IMR-90 (cell line): ENCODE results near the gene PSMB11. TPM values are rescaled to one million over a fixed set of nuclear protein-coding genes. Genes with fewer than 3 reads are reported as not detected.

Source experiments
- ATAC-seq: fragments of 200-7000 bp; cut with Tn5 transposase; 2 replicates; pipeline ENCODE4 v1.9.1; 2020; ENCODE audit warnings: low read depth, mild to moderate bottlenecking, moderate library complexity
- BruUV-seq: library from RNA; stranded (reverse); fragments of 400-500 nt; replicated peaks from 2 replicates; lab custom pipeline; 2021; lab: Mats Ljungman, UMichigan
- CTCF ChIA-PET: fragments of 300-600 bp; formaldehyde crosslinking; extraction: SDS; loops from one replicate; lab custom pipeline; 2021; ENCODE audit warnings: antibody characterized with exemption; lab: Yijun Ruan, JAX
- POLR2A ChIA-PET: fragments of 300-600 bp; sonication (Branson Sonifier 250); formaldehyde crosslinking; loops from one replicate; lab custom pipeline; 2022; ENCODE audit warnings: antibody characterized with exemption; ENCODE audit not compliant: unreplicated experiment; lab: Charles Lee
- DNase-seq: peaks from one replicate; pipeline ENCODE4 v3.0.0; 2013
- H2AFZ ChIP-seq: replicated peaks from 2 replicates; pipeline ENCODE3; 2013; ENCODE audit warnings: low read length, mild to moderate bottlenecking; ENCODE audit not compliant: poor library complexity
- H2AK5ac ChIP-seq: 2 replicates; pipeline ENCODE4 v1.6.1; 2013; ENCODE audit warnings: low read depth, low read length, inconsistent platforms
- H2AK9ac ChIP-seq: replicated peaks from 2 replicates; pipeline ENCODE3; 2013; ENCODE audit warnings: mild to moderate bottlenecking, low read depth, low read length, moderate library complexity; ENCODE audit not compliant: poor library complexity
- H2BK120ac ChIP-seq: 2 replicates; pipeline ENCODE4 v1.6.1; 2013; ENCODE audit warnings: low read depth, low read length, inconsistent platforms
- H2BK15ac ChIP-seq: 3 replicates; pipeline ENCODE4 v1.6.1; 2013; ENCODE audit warnings: low read depth, low read length, inconsistent platforms
- H2BK20ac ChIP-seq: 2 replicates; pipeline ENCODE4 v1.6.1; 2013; ENCODE audit warnings: low read depth, mild to moderate bottlenecking, inconsistent platforms, low read length, moderate library complexity
- H2BK5ac ChIP-seq: 2 replicates; pipeline ENCODE4 v1.6.1; 2013; ENCODE audit warnings: mild to moderate bottlenecking, low read depth, low read length, inconsistent platforms; ENCODE audit not compliant: poor library complexity, severe bottlenecking
- H3K14ac ChIP-seq: replicated peaks from 2 replicates; pipeline ENCODE4 v1.6.1; 2013; ENCODE audit warnings: low read depth, low read length, inconsistent platforms
- H3K18ac ChIP-seq: 2 replicates; pipeline ENCODE4 v1.6.1; 2013; ENCODE audit warnings: low read depth, low read length, control low read depth
- H3K23ac ChIP-seq: 2 replicates; pipeline ENCODE4 v1.6.1; 2013; ENCODE audit warnings: low read depth, low read length, inconsistent platforms
- H3K27ac ChIP-seq: 2 replicates; pipeline ENCODE4 v1.5.1; 2013; ENCODE audit warnings: mild to moderate bottlenecking, control low read depth, low read length; ENCODE audit not compliant: insufficient read depth
- H3K27me3 ChIP-seq: 2 replicates; pipeline ENCODE4 v1.6.1; 2013; ENCODE audit warnings: low read length; ENCODE audit not compliant: control insufficient read depth, insufficient read depth
- H3K36me3 ChIP-seq: 2 replicates; pipeline ENCODE4 v1.6.1; 2013; ENCODE audit warnings: low read length, mixed read lengths; ENCODE audit not compliant: control insufficient read depth, insufficient read depth
- H3K4ac ChIP-seq: 2 replicates; pipeline ENCODE4 v1.6.1; 2013; ENCODE audit warnings: low read depth, low read length, inconsistent platforms
- H3K4me1 ChIP-seq: 2 replicates; pipeline ENCODE4 v1.6.1; 2013; ENCODE audit warnings: low read length, mixed read lengths; ENCODE audit not compliant: control insufficient read depth, insufficient read depth
- H3K4me2 ChIP-seq: 2 replicates; pipeline ENCODE4 v1.6.1; 2013; ENCODE audit warnings: low read depth, mild to moderate bottlenecking, control low read depth, low read length, moderate library complexity
- H3K4me3 ChIP-seq: 2 replicates; pipeline ENCODE4 v1.5.1; 2013; ENCODE audit warnings: low read depth, mild to moderate bottlenecking, control low read depth, low read length, moderate library complexity; ENCODE audit not compliant: insufficient read depth
- H3K56ac ChIP-seq: 2 replicates; pipeline ENCODE4 v1.6.1; 2013; ENCODE audit warnings: low read length, inconsistent platforms; ENCODE audit not compliant: insufficient read depth; ENCODE audit errors: extremely low read depth
- H3K79me1 ChIP-seq, 2 experiments: 2 replicates each; pipeline ENCODE4 v1.6.1; 2013; ENCODE audit warnings: low read length in 2 of 2, inconsistent platforms in 1 of 2, low read depth in 1 of 2
- H3K9ac ChIP-seq: 2 replicates; pipeline ENCODE4 v1.6.1; 2013; ENCODE audit warnings: low read depth, low read length, control low read depth
- H3K9me1 ChIP-seq: 2 replicates; pipeline ENCODE4 v1.6.1; 2013; ENCODE audit warnings: low read length, inconsistent platforms; ENCODE audit not compliant: insufficient read depth
- H3K9me3 ChIP-seq: 2 replicates; pipeline ENCODE4 v1.6.1; 2013; ENCODE audit warnings: low read length; ENCODE audit not compliant: control insufficient read depth, insufficient read depth
- H4K20me1 ChIP-seq: 2 replicates; pipeline ENCODE4 v1.6.1; 2013; ENCODE audit warnings: low read length, inconsistent platforms; ENCODE audit not compliant: insufficient read depth
- H4K5ac ChIP-seq: 2 replicates; pipeline ENCODE4 v1.6.1; 2013; ENCODE audit warnings: mild to moderate bottlenecking, low read depth, low read length, control low read depth
- H4K8ac ChIP-seq, 2 experiments: 2 replicates each; pipeline ENCODE4 v1.6.1; 2013; ENCODE audit warnings: low read depth in 2 of 2, low read length in 2 of 2, control low read depth in 1 of 2, inconsistent platforms in 1 of 2
- H4K91ac ChIP-seq: 2 replicates; pipeline ENCODE4 v1.6.1; 2013; ENCODE audit warnings: low read depth, low read length, inconsistent platforms; ENCODE audit not compliant: insufficient read depth
- CHD1 ChIP-seq: IDR thresholded peaks from 2 replicates; pipeline ENCODE4 v1.6.1; 2012; ENCODE audit warnings: low read depth, low read length, improper control_type of control experiment
- MAZ ChIP-seq: IDR thresholded peaks from 2 replicates; pipeline ENCODE4 v1.6.1; 2012; ENCODE audit warnings: low read depth, mild to moderate bottlenecking, low read length, improper control_type of control experiment, moderate library complexity, borderline replicate concordance
- MXI1 ChIP-seq: IDR thresholded peaks from 2 replicates; pipeline ENCODE4 v1.6.1; 2012; ENCODE audit warnings: low read depth, mild to moderate bottlenecking, low read length, moderate library complexity, borderline replicate concordance
- NFE2L2 ChIP-seq: fragments of 150-350 bp; IDR thresholded peaks from 2 replicates; pipeline ENCODE4 v1.6.1; 2016; ENCODE audit warnings: low read depth, mild to moderate bottlenecking, low read length
- POLR2A ChIP-seq: IDR thresholded peaks from 2 replicates; pipeline ENCODE4 v1.6.1; 2012; ENCODE audit warnings: mild to moderate bottlenecking, low read depth, low read length
- SMC3 ChIP-seq: fragments of 150-350 bp; IDR thresholded peaks from 2 replicates; pipeline ENCODE4 v1.6.1; 2016; ENCODE audit warnings: low read depth, mild to moderate bottlenecking, antibody characterized with exemption, low read length, moderate library complexity
- WGBS, 2 experiments: methylation state at CpG; one replicate each; pipeline versions ENCODE4 v1.1.5 to v1.1.7; 2013; ENCODE audit warnings: missing lambda C conversion rate in 2 of 2; ENCODE audit not compliant: insufficient read length in 1 of 2; ENCODE audit errors: extremely low coverage in 2 of 2; 5-methylcytosine and 5-hydroxymethylcytosine counted together
- dilution Hi-C: fragments of 300-500 bp; cut with HindIII; formaldehyde crosslinking; loops from one replicate; pipeline ENCODE4 v1.14.3; 2018; ENCODE audit warnings: low sequenced_read_pairs; ENCODE audit not compliant: unreplicated experiment
- in situ Hi-C: fragments of 300-500 bp; cut with MboI; formaldehyde crosslinking; loops from 3 replicates; pipeline ENCODE4 v1.14.3; 2019; ENCODE audit warnings: low sequenced_read_pairs, inconsistent platforms, mixed read lengths
- intact Hi-C: fragments of 100-400 bp; cut with micrococcal nuclease; formaldehyde crosslinking; loops from 2 replicates; pipeline ENCODE4 v1.10.0; 2022
- polyA plus RNA-seq, 3 experiments: library from polyadenylated mRNA; depleted of rRNA; stranded (reverse); fragments of >200 nt; gene quantifications; 2 replicates each; pipeline ENCODE4 v1.2.3, GENCODE V29; 2012; ENCODE audit warnings: low replicate concordance in 1 of 3
- total RNA-seq: library from RNA; depleted of rRNA; stranded (reverse); fragments of >200 nt; gene quantifications from 2 replicates; pipeline ENCODE4 v1.2.3, GENCODE V29; 2012

PSMB11 gene
- total and polyA plus RNA-seq, 2 of the 4 experiments (the other 2 are of a cell fraction), result not detected

DNA sequence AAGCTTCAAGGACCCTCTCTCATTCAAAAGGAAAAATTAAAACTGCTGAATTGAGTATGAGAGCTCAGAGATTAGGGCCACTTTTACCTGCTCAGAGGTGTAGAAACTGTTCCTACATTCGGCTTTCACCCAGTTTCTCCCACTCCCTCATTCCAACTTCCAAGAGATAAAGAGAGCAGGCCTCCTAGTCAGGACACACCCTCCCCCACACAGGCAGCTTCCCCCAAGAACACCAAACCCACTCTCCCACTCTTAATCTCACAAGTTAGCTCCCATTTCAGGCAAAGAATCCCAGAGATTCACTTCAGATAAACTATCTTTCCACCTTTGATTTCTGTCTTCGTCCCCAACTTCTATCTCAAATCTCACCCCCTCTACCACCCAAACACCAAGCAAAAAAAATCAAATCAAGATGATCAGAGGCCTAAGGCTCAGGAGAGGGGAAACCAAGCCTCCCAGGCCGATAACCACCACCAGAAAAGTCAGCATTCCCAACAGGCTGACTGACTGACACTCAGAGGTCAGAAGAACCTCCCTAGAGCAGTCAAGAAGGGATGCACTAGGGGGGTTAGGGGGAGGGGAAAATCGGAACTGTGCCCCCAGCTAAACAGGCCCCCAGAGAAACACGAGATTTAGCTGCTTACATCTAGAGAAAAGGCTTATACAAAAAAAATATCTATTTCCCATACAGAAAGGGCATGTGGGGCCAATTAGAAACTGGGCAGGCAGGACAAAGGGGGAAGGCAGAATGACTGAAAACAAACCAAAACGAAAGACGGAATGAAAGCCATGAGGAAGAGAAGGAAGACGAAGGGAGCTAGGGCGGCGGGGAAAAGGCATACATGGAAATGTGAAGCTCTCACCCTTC, 28.5 kb downstream of the PSMB11 start (continued):
- no peak for TF ChIP-seq SMC3
- no peak for TF ChIP-seq NFE2L2

DNA sequence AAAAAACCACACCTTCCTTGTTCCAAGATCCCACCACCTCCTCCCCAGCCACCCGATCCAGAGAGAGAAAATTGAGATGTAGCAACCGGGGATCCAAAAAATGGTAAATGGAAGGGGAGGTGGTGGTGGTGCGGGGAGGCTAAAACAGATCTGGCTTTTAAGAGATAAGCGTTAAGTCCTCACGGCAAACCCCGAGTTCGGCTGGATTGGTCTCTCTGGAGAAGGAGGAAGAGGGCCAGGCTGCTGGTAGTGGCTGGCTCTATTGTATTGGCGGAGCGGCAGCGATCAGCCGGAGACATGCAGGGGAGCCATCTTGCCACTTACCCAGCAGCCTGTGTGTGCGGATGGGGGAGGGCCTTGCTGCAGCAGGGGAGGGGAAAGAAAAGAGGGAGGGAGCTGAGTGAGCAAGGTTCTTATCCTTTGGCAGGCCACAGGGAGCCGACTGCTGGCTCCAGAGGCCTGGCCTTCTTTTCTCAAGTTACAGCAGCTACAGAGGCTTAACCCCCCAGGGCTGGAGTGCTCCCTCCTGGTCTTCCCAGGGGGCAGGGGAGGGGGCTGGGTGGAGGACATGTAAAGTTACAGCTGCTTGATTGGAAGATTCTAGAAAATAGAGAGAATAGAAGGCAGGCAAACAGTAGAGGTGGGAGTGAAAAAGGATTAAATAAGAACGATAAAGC, 29.4 kb downstream of the PSMB11 start:
- peaks cover 43% of the 10 kb centered on the region for H4K20me1 ChIP-seq
- peak overlapping the region; percentile 94 for H3K23ac ChIP-seq
- peak; percentile 92 for ATAC-seq
- no peaks in the 10 kb centered on the region for H3K27me3 ChIP-seq
- TF ChIP-seq POLR2A, result peak; percentile 56
- TF ChIP-seq CHD1, result peak; percentile 84; the same call in 1 of the 2 replicates
- no peak for TF ChIP-seq MXI1
- peak; percentile 92; the same call in 1 of the 2 replicates for TF ChIP-seq MAZ
- peaks cover 11 to 65% of the 10 kb centered on the region in 2 experiments for H3K79me1 ChIP-seq
- H3K9me3 ChIP-seq, result no peaks in the 10 kb centered on the region
- peak; percentile 94 for DNase-seq
- H2BK120ac ChIP-seq, result peak overlapping the region; percentile 50
- in situ Hi-C loops (no loop called here), intact Hi-C loops (no loop called here), dilution Hi-C loops (no loop called here)
- POLR2A ChIA-PET, result interaction anchor here (0.7 to 1.5 kb wide), 4 partner anchors 9 to 24 kb away, joined by 3 to 7 read pairs (median 4); no protein-coding TSS in a partner anchor
- CTCF ChIA-PET, result interaction anchor here (1.0 to 2.1 kb wide), 3 partner anchors 13 to 49 kb away, joined by 3 to 9 read pairs (median 3); partner anchors contain the start of genes ACIN1, C14orf119 and CDH24
- peaks cover 3% of the 10 kb centered on the region; the same call in 1 of the 2 replicates for H3K9me1 ChIP-seq
- H3K4ac ChIP-seq, result peak overlapping the region; percentile 95
- peaks cover 38% of the 10 kb centered on the region for H3K36me3 ChIP-seq
- peak overlapping the region; percentile 99 for H2AK9ac ChIP-seq
- peak overlapping the region; percentile 68 for H2AFZ ChIP-seq
- peak overlapping the region; percentile 97 for H3K14ac ChIP-seq
- WGBS, 2 experiments, result 0 to 100% methylated on average over 1 to 6 of the region's 14 CpGs
- peak overlapping the region; percentile 36; the same call in 1 of the 2 replicates for H3K18ac ChIP-seq
- peak overlapping the region; percentile 96 for H2AK5ac ChIP-seq
- H3K56ac ChIP-seq, result peak overlapping the region; percentile 97
- peaks cover 13% of the 10 kb centered on the region for H3K4me1 ChIP-seq
- H2BK15ac ChIP-seq, result peak overlapping the region; percentile 33; the same call in 1 of the 3 replicates
- H4K5ac ChIP-seq, result peak overlapping the region; percentile 21; the same call in 1 of the 2 replicates
- H3K27ac ChIP-seq, result peak overlapping the region; percentile 82
- H3K9ac ChIP-seq, result peak overlapping the region; percentile 82
- H4K91ac ChIP-seq, result peak overlapping the region; percentile 90
- peak overlapping the region; percentile 72 to 94 for H4K8ac ChIP-seq
- H3K4me3 ChIP-seq, result peak overlapping the region; percentile 55
- H3K4me2 ChIP-seq, result peak overlapping the region; percentile 93
- no peak overlapping the region for H2BK20ac ChIP-seq
- no TSS peak for BruUV-seq
- H2BK5ac ChIP-seq, result peak overlapping the region; percentile 67
